Right ventricle myocardium inferior (tissue), 1 donor: Measurements from ENCODE around the gene SGIP1. TPM values are rescaled to one million over a fixed set of nuclear protein-coding genes. Genes with fewer than 3 reads are reported as not detected.

ENCODE experiments used
- microRNA-seq: library from miRNA; unstranded; fragments of <30 nt; microRNA quantifications from one replicate; pipeline ENCODE4 v1.2.0, GENCODE V29; 2020
- total RNA-seq: library from RNA; stranded (reverse); fragmentation: NEBNext Ultra II Directional; extraction: Animal tissue kit (Norgen Biotek cat#: 25700); gene quantifications from one replicate; pipeline ENCODE4 v1.2.1, GENCODE V29; 2021
- donor health status: DM: no; HTN: yes; CAD: no; lungs with severe emphysema.

The SGIP1 gene
- total RNA-seq, 1 donor from 2014 or later: 3.5 TPM

Small RNA genes lying within 50 kb of the gene (microRNA-seq; reads per million reads assigned to microRNA genes)
- gene MIR3117: 1.8 reads per million

Other genes starting within 250 kb of the SGIP1 start
- gene DYNLT5, start 218.3 kb downstream of the SGIP1 start, total RNA-seq: 1.6 TPM